Aorta (tissue), 5 donors: ENCODE data around the gene MITD1. TPM values are rescaled to one million over a fixed set of nuclear protein-coding genes. Genes with fewer than 3 reads are reported as not detected.

Source experiments
- ATAC-seq: fragments of 200-7000 bp; cut with Tn5 transposase; one replicate; pipeline ENCODE4 v1.9.1; 2022; ENCODE audit warnings: moderate library complexity; ENCODE audit not compliant: low FRiP score
- DNase-seq, 2 donors: peaks; one replicate each; pipeline ENCODE4 v3.0.0-alpha.2; 2020
- H3K27ac ChIP-seq, 2 donors: one replicate each; pipeline ENCODE4 v1.5.1; 2013; ENCODE audit warnings: low read length in 2 of 2, mild to moderate bottlenecking in 2 of 2, moderate library complexity in 2 of 2, control low read depth in 1 of 2, inconsistent platforms in 1 of 2, low read depth in 1 of 2
- H3K27me3 ChIP-seq, 2 donors: one replicate each; pipeline ENCODE4 v1.6.1; 2013; ENCODE audit warnings: control low read depth in 1 of 2, low read length in 1 of 2, mild to moderate bottlenecking in 1 of 2, moderate library complexity in 1 of 2; ENCODE audit not compliant: insufficient read depth in 2 of 2, control insufficient read depth in 1 of 2
- H3K36me3 ChIP-seq, 2 donors: one replicate each; pipeline ENCODE4 v1.6.1; 2013; ENCODE audit warnings: control low read depth in 1 of 2, low read length in 1 of 2, mild to moderate bottlenecking in 1 of 2; ENCODE audit not compliant: insufficient read depth in 2 of 2, control insufficient read depth in 1 of 2
- H3K4me1 ChIP-seq, 2 donors: one replicate each; pipeline ENCODE4 v1.6.1; 2013; ENCODE audit warnings: low read length in 2 of 2, control low read depth in 1 of 2, mild to moderate bottlenecking in 1 of 2, moderate library complexity in 1 of 2; ENCODE audit not compliant: insufficient read depth in 2 of 2, control insufficient read depth in 1 of 2
- H3K4me3 ChIP-seq, 2 donors: one replicate each; pipeline ENCODE4 v1.5.1; 2013; ENCODE audit warnings: low read length in 2 of 2, control low read depth in 1 of 2, mild to moderate bottlenecking in 1 of 2
- H3K9me3 ChIP-seq: one replicate; pipeline ENCODE4 v1.6.1; 2013; ENCODE audit warnings: mild to moderate bottlenecking, low read length; ENCODE audit not compliant: control insufficient read depth
- WGBS, 2 donors: extraction: QIAGEN DNeasy Blood & Tissue Kit; methylation state at CpG; one replicate each; pipeline ENCODE4 v1.1.7; 2013; 5-methylcytosine and 5-hydroxymethylcytosine counted together
- intact Hi-C, 2 donors: fragments of 100-400 bp; cut with DNase I; formaldehyde crosslinking; loops; one replicate each; pipeline versions ENCODE4 v1.14.2 to v1.15.0; 2022
- long read RNA-seq, 2 donors: library from polyadenylated mRNA; unstranded; transcript quantifications; one replicate each; pipeline ENCODE4 v2.0.0, GENCODE V29; 2020 to 2021
- polyA plus RNA-seq, 2 donors: library from polyadenylated mRNA; stranded (reverse); fragments of 200-250 nt; gene quantifications; one replicate each; pipeline ENCODE4 v1.2.3, GENCODE V29; 2013
- total RNA-seq, 2 donors: library from RNA; stranded (reverse); fragmentation: NEBNext Ultra II Directional; extraction: Animal tissue kit (Norgen Biotek cat#: 25700); gene quantifications; one replicate each; pipeline ENCODE4 v1.2.1, GENCODE V29; 2021
- donor health status: healthy with polysubstance abuse.
- donor health status: Bipolar disorder and iron deficiency.
- donor health status: DM: no; HTN: no; CAD: no.
- donor health status: DM: no; HTN: no; CAD: no.
- donor health status: DM: yes; HTN: yes; CAD: no.

Gene MITD1
- 10 to 100 TPM; 20.2 to 28.0 TPM for total RNA-seq
- 10 to 100 TPM; 23.4 to 40.7 TPM for polyA plus RNA-seq
- long read RNA-seq, donor 1, partial matches to known transcripts = 10 of 20 reads
- long read RNA-seq, donor 1, other reads (novel, unspliced or antisense) = 6 of 20 reads
- long read RNA-seq, donor 2, partial matches to known transcripts = 7 of 13 reads
- long read RNA-seq, donor 2, other reads (novel, unspliced or antisense) = 2 of 13 reads

GRCh38 chr2:99180755-99181623, at the start of gene MITD1, which contains the start of gene MRPL30:
MITD1 (minus strand) TSS chr2:99181058; CDS start chr2:99180981, 77 bp downstream.
MRPL30 (plus strand) TSS chr2:99181184; CDS start chr2:99186204, 5,020 bp downstream.
- intact Hi-C loops = loop anchor here (5.0 to 10.0 kb wide), 3 partner anchors 144 to 311 kb away; partner anchors contain the start of genes EIF5B (in 1 of the 2), REV1 (in 1 of the 2) and TXNDC9 (in 1 of the 2)
- DNase-seq (peak; percentile 95 to 96), ATAC-seq (peak; percentile 97)
- Histone ChIP-seq H3K27me3 (no peaks in the 10 kb centered on the region), H3K36me3 (no peaks in the 10 kb centered on the region), H3K27ac (peak within 1 kb of the TSS in 1 of 2 donors; percentile 65), H3K4me1 (peaks cover 0 to 5% of the 10 kb centered on the region in 2 donors), H3K4me3 (peak within 1 kb of the TSS; percentile 96 to 100), H3K9me3 (no peaks in the 10 kb centered on the region)
- 0 to 1% methylated on average over 39 of the region's 39 CpGs for WGBS, 2 donors

GRCh38 chr2:99217929-99218501, 37.2 kb upstream of the MITD1 start:
- Histone ChIP-seq H3K9me3 (no peaks in the 10 kb centered on the region), H3K4me1 (no peaks in the 10 kb centered on the region), H3K36me3 (peaks cover 0 to 3% of the 10 kb centered on the region in 2 donors), H3K27me3 (no peaks in the 10 kb centered on the region), H3K27ac (no peak overlapping the region), H3K4me3 (no peak overlapping the region)
- no peak for DNase-seq
- no peak for ATAC-seq
- intact Hi-C loops = no loop called here
- WGBS, 2 donors = 76 to 78% methylated on average over 4 of the region's 4 CpGs

GRCh38 chr2:99216096-99216495, 35.2 kb upstream of the MITD1 start:
- 92 to 93% methylated on average over 2 of the region's 2 CpGs for WGBS, 2 donors
- Histone ChIP-seq H3K36me3 (peaks cover 0 to 6% of the 10 kb centered on the region in 2 donors), H3K4me1 (no peaks in the 10 kb centered on the region), H3K27me3 (no peaks in the 10 kb centered on the region), H3K9me3 (no peaks in the 10 kb centered on the region), H3K27ac (no peak overlapping the region), H3K4me3 (no peak overlapping the region)
- DNase-seq (no peak), ATAC-seq (no peak)
- intact Hi-C loops = no loop called here

- H3K27me3 ChIP-seq = no peaks in the 10 kb centered on the region
- 88 to 89% methylated on average over 5 of the region's 5 CpGs for WGBS, 2 donors
- H3K27ac ChIP-seq = no peak overlapping the region
- ATAC-seq (no peak), DNase-seq (no peak)
- H3K36me3 ChIP-seq = no peaks in the 10 kb centered on the region
- intact Hi-C loops = no loop called here
- H3K4me1 ChIP-seq = no peaks in the 10 kb centered on the region
- no peak overlapping the region for H3K4me3 ChIP-seq
- no peaks in the 10 kb centered on the region for H3K9me3 ChIP-seq
These were observed 24.6 kb upstream of the MITD1 start for GRCh38 chr2:99205491-99205890.

- Histone ChIP-seq H3K4me3 (no peak overlapping the region), H3K27ac (no peak overlapping the region), H3K9me3 (no peaks in the 10 kb centered on the region), H3K27me3 (no peaks in the 10 kb centered on the region), H3K4me1 (no peaks in the 10 kb centered on the region), H3K36me3 (no peaks in the 10 kb centered on the region)
- DNase-seq = no peak
- ATAC-seq = no peak
- intact Hi-C loops = no loop called here
- 86 to 88% methylated on average over 4 of the region's 4 CpGs for WGBS, 2 donors
These were observed 21.3 kb upstream of the MITD1 start for GRCh38 chr2:99201959-99202678.

- WGBS, 2 donors = 89 to 90% methylated on average over 7 of the region's 7 CpGs
- intact Hi-C loops = no loop called here
These were observed 19.4 kb upstream of the MITD1 start for GRCh38 chr2:99200076-99200800.

GRCh38 chr2:99198103-99198841, 17.4 kb upstream of the MITD1 start:
- no peak for ATAC-seq
- Histone ChIP-seq H3K4me3 (no peak overlapping the region), H3K36me3 (peaks cover 0 to 4% of the 10 kb centered on the region in 2 donors), H3K27ac (no peak overlapping the region), H3K27me3 (no peaks in the 10 kb centered on the region), H3K9me3 (no peaks in the 10 kb centered on the region), H3K4me1 (no peaks in the 10 kb centered on the region)
- WGBS, 2 donors = 82 to 84% methylated on average over 6 of the region's 6 CpGs
- intact Hi-C loops = no loop called here
- DNase-seq = no peak

More at GRCh38 chr2:99200076-99200800, 19.4 kb upstream of the MITD1 start:
- H3K27me3 ChIP-seq = no peaks in the 10 kb centered on the region
- DNase-seq = no peak
- H3K4me3 ChIP-seq = no peak overlapping the region
- no peaks in the 10 kb centered on the region for H3K36me3 ChIP-seq
- no peaks in the 10 kb centered on the region for H3K4me1 ChIP-seq
- no peak for ATAC-seq
- H3K9me3 ChIP-seq = no peaks in the 10 kb centered on the region
- no peak overlapping the region for H3K27ac ChIP-seq
